AG04450 (cell line): Measurements from ENCODE around the gene ABCA3. TPM values are rescaled to one million over a fixed set of nuclear protein-coding genes. Genes with fewer than 3 reads are reported as not detected.

Experiments
- CTCF ChIA-PET: fragments of 300-600, 350-600 bp; formaldehyde crosslinking; extraction: SDS; loops from one replicate; lab custom pipeline; 2022; ENCODE audit warnings: antibody characterized with exemption, inconsistent platforms; lab: Charles Lee
- POLR2A ChIA-PET: fragments of 350-600 bp; formaldehyde crosslinking; extraction: SDS; loops from one replicate; lab custom pipeline; 2021; ENCODE audit warnings: antibody characterized with exemption, inconsistent platforms; lab: Yijun Ruan, JAX
- DNase-seq: peaks from one replicate; pipeline ENCODE4 v3.0.0-alpha.2; 2011; ENCODE audit warnings: low read depth, low spot score
- H3K27ac ChIP-seq: one replicate; pipeline ENCODE4 v1.5.1; 2012; ENCODE audit warnings: low read depth, low read length, control low read depth
- H3K27me3 ChIP-seq: one replicate; pipeline ENCODE4 v1.6.0; 2012; ENCODE audit warnings: low read length; ENCODE audit not compliant: control insufficient read depth, insufficient read depth
- H3K4me3 ChIP-seq: 2 replicates; pipeline ENCODE4 v1.5.1; 2011; ENCODE audit warnings: mild to moderate bottlenecking, low read depth, low read length, control low read depth
- H3K9me3 ChIP-seq: 2 replicates; pipeline ENCODE4 v1.5.1; 2012; ENCODE audit warnings: low read length; ENCODE audit not compliant: control insufficient read depth, insufficient read depth
- polyA plus RNA-seq: library from polyadenylated mRNA; depleted of rRNA; stranded (reverse); fragments of >200 nt; gene quantifications from 2 replicates; pipeline ENCODE4 v1.2.3, GENCODE V29; 2011
- TF ChIP-seq, protein P1 (sequence below): IDR thresholded peaks from 2 replicates; pipeline ENCODE4 v1.5.1; 2011; ENCODE audit warnings: low read depth, low read length, control low read depth, inconsistent platforms

ABCA3 gene
- polyA plus RNA-seq, 1 experiment, result 0.06 TPM

GRCh38 chr16:2373176-2373575 lies 32.6 kb upstream of the ABCA3 start:
- H3K27ac ChIP-seq, result no peak overlapping the region
- no peak for DNase-seq
- CTCF ChIA-PET, result no interaction called here
- POLR2A ChIA-PET, result no interaction called here
- TF ChIP-seq, protein P1, sequence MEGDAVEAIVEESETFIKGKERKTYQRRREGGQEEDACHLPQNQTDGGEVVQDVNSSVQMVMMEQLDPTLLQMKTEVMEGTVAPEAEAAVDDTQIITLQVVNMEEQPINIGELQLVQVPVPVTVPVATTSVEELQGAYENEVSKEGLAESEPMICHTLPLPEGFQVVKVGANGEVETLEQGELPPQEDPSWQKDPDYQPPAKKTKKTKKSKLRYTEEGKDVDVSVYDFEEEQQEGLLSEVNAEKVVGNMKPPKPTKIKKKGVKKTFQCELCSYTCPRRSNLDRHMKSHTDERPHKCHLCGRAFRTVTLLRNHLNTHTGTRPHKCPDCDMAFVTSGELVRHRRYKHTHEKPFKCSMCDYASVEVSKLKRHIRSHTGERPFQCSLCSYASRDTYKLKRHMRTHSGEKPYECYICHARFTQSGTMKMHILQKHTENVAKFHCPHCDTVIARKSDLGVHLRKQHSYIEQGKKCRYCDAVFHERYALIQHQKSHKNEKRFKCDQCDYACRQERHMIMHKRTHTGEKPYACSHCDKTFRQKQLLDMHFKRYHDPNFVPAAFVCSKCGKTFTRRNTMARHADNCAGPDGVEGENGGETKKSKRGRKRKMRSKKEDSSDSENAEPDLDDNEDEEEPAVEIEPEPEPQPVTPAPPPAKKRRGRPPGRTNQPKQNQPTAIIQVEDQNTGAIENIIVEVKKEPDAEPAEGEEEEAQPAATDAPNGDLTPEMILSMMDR, result no peak
- H3K9me3 ChIP-seq, result no peaks in the 10 kb centered on the region
- H3K4me3 ChIP-seq, result no peak overlapping the region
- H3K27me3 ChIP-seq, result peaks cover 24% of the 10 kb centered on the region

- TF ChIP-seq, protein P1, result no peak
- Histone ChIP-seq H3K27me3 (peaks cover 20% of the 10 kb centered on the region), H3K27ac (no peak overlapping the region), H3K4me3 (no peak overlapping the region), H3K9me3 (no peaks in the 10 kb centered on the region)
- ChIA-PET CTCF (interaction anchor here (0.7 kb wide), 1 partner anchor 24 kb away, joined by 3 read pairs; no protein-coding TSS in a partner anchor), POLR2A (no interaction called here)
- DNase-seq, result no peak
Measured at GRCh38 chr16:2372684-2373083, 32.2 kb upstream of the ABCA3 start.

DNA sequence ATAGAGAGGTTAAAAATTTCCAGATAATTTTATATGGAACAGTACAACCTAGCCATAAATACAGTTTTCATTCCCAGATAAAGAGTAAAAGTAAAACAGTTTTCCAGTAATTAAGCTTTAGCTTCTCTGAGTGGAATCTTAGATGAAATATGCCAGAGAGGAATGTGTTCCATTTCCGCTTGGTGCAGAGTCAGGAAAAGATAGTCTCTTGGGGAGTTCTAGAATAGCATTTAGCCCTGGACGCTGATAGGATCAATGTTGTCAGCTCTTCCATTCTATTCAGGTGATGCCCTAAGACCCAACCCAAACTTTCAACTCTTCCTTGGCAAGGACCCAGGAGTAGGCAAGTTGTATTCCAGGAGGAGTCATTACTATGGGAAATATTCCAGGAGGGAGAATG lies 30.9 kb upstream of the ABCA3 start:
- Histone ChIP-seq H3K4me3 (no peak overlapping the region), H3K27me3 (peaks cover 20% of the 10 kb centered on the region), H3K9me3 (no peaks in the 10 kb centered on the region), H3K27ac (no peak overlapping the region)
- no peak for DNase-seq
- TF ChIP-seq, protein P1, result no peak
- ChIA-PET CTCF (no interaction called here), POLR2A (no interaction called here)

DNA sequence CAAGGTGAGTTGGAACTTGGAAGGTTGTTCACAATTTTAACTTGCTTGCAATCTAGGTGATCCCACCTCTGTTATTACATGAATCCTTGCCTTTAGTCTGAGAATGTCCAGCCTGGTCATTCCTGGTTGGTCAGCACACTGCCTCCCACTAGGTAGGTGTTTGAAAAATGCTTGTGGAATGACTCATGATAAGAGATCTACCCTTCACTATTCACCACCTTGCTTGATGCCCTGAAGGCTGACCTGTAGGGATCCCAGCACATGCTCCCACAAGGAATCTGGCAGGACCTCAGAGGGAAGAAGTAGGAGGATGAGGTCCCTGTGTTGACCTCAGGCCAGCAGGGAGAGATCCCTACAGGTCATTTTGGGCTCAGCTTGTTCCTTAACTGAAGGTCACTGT lies 30.2 kb upstream of the ABCA3 start:
- POLR2A ChIA-PET, result no interaction called here
- DNase-seq, result no peak
- Histone ChIP-seq H3K27ac (no peak overlapping the region), H3K27me3 (peaks cover 16% of the 10 kb centered on the region), H3K9me3 (no peaks in the 10 kb centered on the region), H3K4me3 (no peak overlapping the region)
- TF ChIP-seq, protein P1, result no peak
- CTCF ChIA-PET, result no interaction called here

DNA sequence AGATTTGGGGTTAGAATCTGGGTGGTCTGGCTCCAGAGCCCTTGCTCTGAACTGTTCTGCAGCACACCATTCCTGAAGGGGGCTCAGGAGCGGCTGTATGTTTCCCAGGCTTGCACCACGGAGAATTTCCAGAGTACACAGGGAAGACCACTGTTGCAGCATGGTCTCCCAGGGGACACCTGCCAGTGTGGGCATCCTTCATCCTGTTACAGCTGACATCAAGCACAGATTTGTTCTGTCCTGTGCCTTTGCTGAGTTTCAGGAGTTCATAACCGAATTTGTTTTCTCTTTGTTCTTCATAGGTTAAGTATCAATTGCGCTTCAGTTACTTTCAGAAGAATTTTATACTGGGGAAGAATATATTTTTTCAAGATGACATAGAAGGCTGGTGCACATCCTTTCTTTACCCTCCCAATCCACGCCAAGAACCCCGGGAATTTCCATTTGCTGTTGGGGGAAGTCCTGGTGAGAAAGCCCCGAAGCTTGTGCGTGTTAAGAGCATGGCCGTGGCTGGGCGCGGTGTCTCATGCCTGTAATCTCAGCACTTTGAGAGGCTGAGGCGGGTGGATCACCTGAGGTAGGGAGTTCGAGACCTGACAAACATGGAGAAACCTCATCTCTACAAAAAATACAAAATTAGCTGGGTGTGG lies 26.3 kb upstream of the ABCA3 start:
- H3K4me3 ChIP-seq, result no peak overlapping the region
- no peak for DNase-seq
- H3K27me3 ChIP-seq, result peaks cover 18% of the 10 kb centered on the region
- POLR2A ChIA-PET, result no interaction called here
- TF ChIP-seq, protein P1, result no peak
- CTCF ChIA-PET, result interaction anchor here (0.9 kb wide), 1 partner anchor 135 kb away, joined by 3 read pairs; no protein-coding TSS in a partner anchor
- H3K9me3 ChIP-seq, result no peaks in the 10 kb centered on the region
- no peak overlapping the region for H3K27ac ChIP-seq
